Measurements from ENCODE around the gene VWA3B.

DNA sequence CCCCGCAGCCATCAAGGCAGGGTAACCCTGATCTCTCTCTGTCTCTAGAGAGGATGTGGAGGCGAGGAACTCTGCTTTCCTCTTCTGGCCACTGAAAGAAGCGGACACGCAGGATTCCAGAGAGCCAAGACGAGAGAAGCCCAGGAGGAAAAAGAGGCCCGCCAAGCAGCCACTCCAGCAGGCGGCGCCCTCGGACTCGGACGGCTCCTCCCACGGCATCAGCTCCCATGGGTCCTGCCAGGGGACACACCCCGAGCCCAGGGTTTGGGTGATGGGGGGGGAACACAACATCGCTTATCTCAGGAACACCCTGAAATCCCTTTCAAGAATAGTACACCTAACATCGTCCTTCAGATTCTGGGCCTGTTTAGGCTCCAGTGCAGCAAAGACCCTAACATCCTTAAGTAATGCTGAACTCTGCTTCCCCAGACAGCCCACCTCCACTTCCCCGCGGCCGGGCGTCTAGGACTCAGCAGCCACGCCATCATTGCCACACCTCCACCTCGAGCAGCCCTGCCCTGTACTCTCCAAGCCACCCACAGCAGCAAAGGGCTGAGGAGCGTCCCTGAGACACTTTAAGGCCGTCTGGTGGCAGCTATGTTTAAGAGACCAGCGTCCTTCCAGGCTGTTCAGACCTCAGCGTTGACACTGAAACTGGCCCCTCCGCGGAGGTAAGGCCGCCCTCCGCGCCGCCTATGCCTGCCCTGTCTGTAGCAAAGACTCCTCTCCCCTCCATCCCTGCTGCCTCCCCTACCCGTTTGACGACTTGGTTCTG lies 225.0 kb downstream of the VWA3B start:
- TF ChIP-seq, protein P1, sequence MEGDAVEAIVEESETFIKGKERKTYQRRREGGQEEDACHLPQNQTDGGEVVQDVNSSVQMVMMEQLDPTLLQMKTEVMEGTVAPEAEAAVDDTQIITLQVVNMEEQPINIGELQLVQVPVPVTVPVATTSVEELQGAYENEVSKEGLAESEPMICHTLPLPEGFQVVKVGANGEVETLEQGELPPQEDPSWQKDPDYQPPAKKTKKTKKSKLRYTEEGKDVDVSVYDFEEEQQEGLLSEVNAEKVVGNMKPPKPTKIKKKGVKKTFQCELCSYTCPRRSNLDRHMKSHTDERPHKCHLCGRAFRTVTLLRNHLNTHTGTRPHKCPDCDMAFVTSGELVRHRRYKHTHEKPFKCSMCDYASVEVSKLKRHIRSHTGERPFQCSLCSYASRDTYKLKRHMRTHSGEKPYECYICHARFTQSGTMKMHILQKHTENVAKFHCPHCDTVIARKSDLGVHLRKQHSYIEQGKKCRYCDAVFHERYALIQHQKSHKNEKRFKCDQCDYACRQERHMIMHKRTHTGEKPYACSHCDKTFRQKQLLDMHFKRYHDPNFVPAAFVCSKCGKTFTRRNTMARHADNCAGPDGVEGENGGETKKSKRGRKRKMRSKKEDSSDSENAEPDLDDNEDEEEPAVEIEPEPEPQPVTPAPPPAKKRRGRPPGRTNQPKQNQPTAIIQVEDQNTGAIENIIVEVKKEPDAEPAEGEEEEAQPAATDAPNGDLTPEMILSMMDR (IDR thresholded peaks at IDR 0.05): peak; percentile 43
- TF ChIP-seq ZFX (IDR thresholded peaks at IDR 0.05; ENCODE audit: borderline replicate concordance): no peak
